ENCODE measurements around the gene CSNK1G3. TPM values are rescaled to one million over a fixed set of nuclear protein-coding genes. Genes with fewer than 3 reads are reported as not detected.

CSNK1G3 gene
- total RNA-seq, 2 experiments from 2014 or later, result 20.9 to 23.1 TPM

GRCh38 chr5:123518111-123518510, 6.1 kb downstream of the CSNK1G3 start:
- intact Hi-C loops (cut with micrococcal nuclease; ENCODE audit: unreplicated experiment), result no loop called here
- peaks cover 28% of the 10 kb centered on the region; the same call in 1 of the 2 replicates for H4K20me1 ChIP-seq (ENCODE audit: insufficient read depth, low read length)
- DNase-seq (ENCODE audit: low spot score), result no peak
- H3K27ac ChIP-seq (ENCODE audit: low read depth, low read length, poor library complexity, severe bottlenecking), result no peak overlapping the region
- no peak overlapping the region for H3K4me3 ChIP-seq (ENCODE audit: low read depth, low read length, poor library complexity, severe bottlenecking)
- TF ChIP-seq CTCF (conservative IDR thresholded peaks at IDR 0.05; ENCODE audit: low read length), result no peak
- no peak for TF ChIP-seq EZH2phosphoT487 (IDR thresholded peaks at IDR 0.05; ENCODE audit: borderline replicate concordance, low read depth, low read length)
- H2AFZ ChIP-seq (ENCODE audit: low read length), result no peak overlapping the region
- H3K79me2 ChIP-seq (ENCODE audit: insufficient read depth, low read depth, low read length), result peaks cover 75% of the 10 kb centered on the region; the same call in 1 of the 2 replicates
- ChIA-PET POLR2A (interaction anchor here (0.6 to 1.2 kb wide), 2 partner anchors 10 to 102 kb away, joined by 3 to 9 read pairs; no protein-coding TSS in a partner anchor), CTCF (ENCODE audit: unreplicated experiment) (no interaction called here)
- H3K4me1 ChIP-seq (ENCODE audit: insufficient read depth, low read length, poor library complexity, severe bottlenecking), result peaks cover 36% of the 10 kb centered on the region
- H3K9me3 ChIP-seq (ENCODE audit: low read length), result no peaks in the 10 kb centered on the region
- H3K36me3 ChIP-seq (ENCODE audit: insufficient read depth, low read length), result no peaks in the 10 kb centered on the region
- no TSS peak for BruUV-seq (replicated peaks)
- peak overlapping the region; percentile 0; the same call in 1 of the 2 replicates for H3K4me2 ChIP-seq (ENCODE audit: low read length)
- no peaks in the 10 kb centered on the region for H3K9me2 ChIP-seq (ENCODE audit: insufficient read depth, low read length)

GRCh38 chr5:123520677-123521247, 8.8 kb downstream of the CSNK1G3 start:
- intact Hi-C loops (cut with micrococcal nuclease; ENCODE audit: unreplicated experiment), result no loop called here
- H3K9me2 ChIP-seq (ENCODE audit: insufficient read depth, low read length), result no peaks in the 10 kb centered on the region
- peaks cover 36% of the 10 kb centered on the region for H3K4me1 ChIP-seq (ENCODE audit: insufficient read depth, low read length, poor library complexity, severe bottlenecking)
- H3K4me3 ChIP-seq (ENCODE audit: low read depth, low read length, poor library complexity, severe bottlenecking), result peak overlapping the region; percentile 25
- TF ChIP-seq CTCF (conservative IDR thresholded peaks at IDR 0.05; ENCODE audit: low read length), result no peak
- TF ChIP-seq EZH2phosphoT487 (IDR thresholded peaks at IDR 0.05; ENCODE audit: borderline replicate concordance, low read depth, low read length), result no peak
- no peaks in the 10 kb centered on the region for H3K36me3 ChIP-seq (ENCODE audit: insufficient read depth, low read length)
- peak; percentile 17 for DNase-seq (ENCODE audit: low spot score)
- H2AFZ ChIP-seq (ENCODE audit: low read length), result no peak overlapping the region
- POLR2A ChIA-PET, result interaction anchor here (0.7 to 1.0 kb wide), 3 partner anchors 8 to 24 kb away, joined by 3 to 4 read pairs (median 3); partner anchors contain the start of gene CSNK1G3
- no peak overlapping the region for H3K27ac ChIP-seq (ENCODE audit: low read depth, low read length, poor library complexity, severe bottlenecking)
- H3K9me3 ChIP-seq (ENCODE audit: low read length), result no peaks in the 10 kb centered on the region
- peaks cover 23% of the 10 kb centered on the region; the same call in 1 of the 2 replicates for H4K20me1 ChIP-seq (ENCODE audit: insufficient read depth, low read length)
- peaks cover 79% of the 10 kb centered on the region; the same call in 1 of the 2 replicates for H3K79me2 ChIP-seq (ENCODE audit: insufficient read depth, low read depth, low read length)
- CTCF ChIA-PET (ENCODE audit: unreplicated experiment), result no interaction called here
- BruUV-seq (replicated peaks), result no TSS peak
- peak overlapping the region; percentile 55 for H3K4me2 ChIP-seq (ENCODE audit: low read length)

GRCh38 chr5:123524146-123524545, 12.2 kb downstream of the CSNK1G3 start:
- no peak for DNase-seq (ENCODE audit: low spot score)
- intact Hi-C loops (cut with micrococcal nuclease; ENCODE audit: unreplicated experiment), result no loop called here
- Histone ChIP-seq H3K27ac (ENCODE audit: low read depth, low read length, poor library complexity, severe bottlenecking) (no peak overlapping the region), H3K79me2 (ENCODE audit: insufficient read depth, low read depth, low read length) (peaks cover 62% of the 10 kb centered on the region; the same call in 1 of the 2 replicates), H3K36me3 (ENCODE audit: insufficient read depth, low read length) (no peaks in the 10 kb centered on the region), H3K9me3 (ENCODE audit: low read length) (no peaks in the 10 kb centered on the region), H3K4me1 (ENCODE audit: insufficient read depth, low read length, poor library complexity, severe bottlenecking) (peaks cover 23% of the 10 kb centered on the region), H3K4me2 (ENCODE audit: low read length) (no peak overlapping the region), H3K9me2 (ENCODE audit: insufficient read depth, low read length) (no peaks in the 10 kb centered on the region), H2AFZ (ENCODE audit: low read length) (no peak overlapping the region), H4K20me1 (ENCODE audit: insufficient read depth, low read length) (peaks cover 10% of the 10 kb centered on the region; the same call in 1 of the 2 replicates), H3K4me3 (ENCODE audit: low read depth, low read length, poor library complexity, severe bottlenecking) (no peak overlapping the region)
- POLR2A ChIA-PET, result no interaction called here
- TF ChIP-seq CTCF (conservative IDR thresholded peaks at IDR 0.05; ENCODE audit: low read length), result no peak
- TF ChIP-seq EZH2phosphoT487 (IDR thresholded peaks at IDR 0.05; ENCODE audit: borderline replicate concordance, low read depth, low read length), result no peak
- no TSS peak for BruUV-seq (replicated peaks)
- CTCF ChIA-PET (ENCODE audit: unreplicated experiment), result no interaction called here

Measured in OCI-LY7 (cell line).